CD4-positive, alpha-beta T cell treated with Interleukin-1 beta for 1 hour (primary cell): ENCODE measurements around the gene METTL1.
"Not testable (repeated sequence)": the region's sequence is repeated elsewhere in the genome, so short reads cannot be mapped to it uniquely, and the experiment has no call there.

Experiments used
- DNase-seq, 2 donors: peaks; one replicate each; pipeline ENCODE4 v3.0.0-alpha.2; 2020 to 2022

METTL1 gene

DNA sequence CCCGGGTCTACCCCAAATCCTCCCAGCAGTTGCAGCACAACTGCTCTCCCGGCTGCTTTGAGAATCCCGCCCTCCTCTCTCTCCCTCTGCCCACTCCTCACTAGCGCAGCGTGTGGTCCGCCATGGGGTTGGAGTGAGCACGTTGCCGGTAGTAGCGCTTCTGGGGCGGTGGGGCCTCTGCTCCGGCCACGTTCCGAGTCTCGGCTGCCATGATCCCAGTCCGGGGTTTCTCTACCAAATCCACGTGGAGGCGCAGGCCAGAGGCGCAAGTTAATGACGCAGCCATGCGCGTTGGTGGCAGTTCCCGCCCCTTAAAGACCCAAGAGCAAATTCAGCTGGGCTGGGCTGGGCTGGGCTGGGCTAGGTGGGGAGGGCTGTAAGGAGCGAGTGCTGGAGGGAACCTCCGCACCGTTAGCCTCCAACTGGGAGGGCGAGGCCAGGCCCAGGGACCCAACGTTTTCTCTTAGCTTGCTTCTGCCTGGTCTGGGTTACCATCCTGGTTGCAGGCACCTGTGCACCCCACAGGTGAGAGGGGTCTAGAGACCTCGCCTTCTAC, at the start of gene METTL1:
Gene METTL1 (minus strand): TSS at position 233 of the 556 bp plus-strand sequence. CDS start 22 bp downstream, at position 211.
- peak; percentile 90 to 91 for DNase-seq

DNA sequence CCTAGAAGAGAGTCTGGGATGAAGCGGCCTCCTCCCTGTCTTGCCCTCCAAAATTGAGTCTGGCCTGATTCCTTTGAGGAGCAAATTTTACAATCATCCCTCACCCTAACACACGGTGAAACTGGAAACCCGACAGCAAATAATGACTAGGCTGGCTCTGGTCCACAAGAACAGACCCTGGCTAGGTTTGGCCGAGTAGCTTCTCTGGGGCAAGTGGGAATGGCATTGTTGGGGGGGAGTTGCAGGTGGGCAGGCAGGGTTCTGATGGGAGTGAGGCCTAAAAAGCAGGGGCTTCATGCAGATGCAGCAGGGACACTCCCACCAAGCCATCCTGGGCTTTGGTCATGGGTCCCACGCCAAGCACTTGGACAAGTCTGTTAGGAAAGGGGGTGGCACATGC, 49.1 kb upstream of the METTL1 start:
- not testable (repeated sequence) for DNase-seq

DNA sequence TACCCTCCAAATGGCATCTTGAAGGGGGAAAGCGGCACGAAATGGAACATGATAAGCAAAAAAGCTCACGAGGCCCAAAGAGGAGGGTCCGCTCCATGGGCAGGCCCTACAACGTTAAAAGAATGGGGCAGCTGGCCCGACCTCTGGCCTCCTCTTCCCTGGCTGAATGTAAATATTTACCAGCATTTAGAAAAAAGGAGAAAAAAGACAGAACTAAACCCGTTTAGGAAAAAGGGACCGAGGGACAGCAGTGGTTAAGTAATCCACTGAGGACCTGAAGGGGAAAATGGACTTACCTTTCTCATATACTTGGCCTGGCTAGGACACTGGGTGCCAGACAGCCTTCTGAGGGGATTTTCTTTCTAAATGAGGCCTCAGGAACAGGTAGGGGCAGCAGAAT, 48.2 kb upstream of the METTL1 start:
- DNase-seq = not testable (repeated sequence)

DNA sequence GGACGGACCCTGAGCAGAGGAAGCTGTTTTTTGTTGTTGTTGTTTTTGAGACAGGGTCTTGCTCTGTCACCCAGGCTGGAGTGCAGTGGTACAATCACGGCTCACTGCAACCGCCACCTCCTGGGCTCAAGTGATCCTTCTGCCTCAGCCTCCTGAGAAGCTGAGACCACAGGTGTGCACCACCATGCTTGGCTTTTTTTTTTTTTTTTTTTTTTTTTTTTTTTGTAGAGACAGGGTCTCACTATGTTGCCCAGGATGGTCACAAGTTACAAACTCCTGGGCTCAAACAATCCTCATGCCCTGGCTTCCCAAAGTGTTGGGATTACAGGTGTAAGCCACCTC, 46.1 kb upstream of the METTL1 start:
- DNase-seq = not testable (repeated sequence)

DNA sequence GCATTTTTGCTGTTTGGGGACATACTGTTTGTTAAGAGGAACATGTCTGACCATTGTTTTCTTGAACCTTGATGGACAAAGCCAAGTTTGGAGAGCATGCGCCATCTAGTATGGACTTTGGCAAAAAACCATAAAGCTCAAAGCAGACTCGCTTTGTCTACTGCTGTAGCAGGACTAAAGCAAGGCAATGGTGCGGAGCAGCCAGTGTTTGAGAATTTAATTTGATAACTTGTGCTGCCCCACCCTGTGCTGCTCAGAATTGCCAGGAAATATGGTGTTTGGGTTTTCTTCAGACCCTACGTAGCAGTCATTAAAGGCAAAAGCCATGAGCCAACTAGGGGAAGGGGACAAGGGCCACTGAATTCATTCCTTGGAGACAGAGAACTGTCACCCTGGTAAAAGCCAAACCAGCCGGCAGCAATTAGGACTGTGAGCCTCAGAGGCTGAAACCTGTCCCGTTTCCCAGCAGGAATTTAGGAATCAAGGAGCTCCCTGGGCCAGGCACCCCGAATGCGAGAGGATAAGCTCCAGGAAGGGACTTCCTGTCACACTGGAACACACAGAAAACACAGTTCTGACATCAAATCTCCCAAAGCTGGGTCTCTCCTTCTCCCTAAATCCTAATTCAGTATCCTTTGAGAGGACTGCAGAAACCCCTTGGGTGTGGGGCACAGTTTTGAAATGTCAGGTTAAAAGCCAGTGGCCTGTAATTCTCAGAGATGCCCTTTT, 45.5 kb upstream of the METTL1 start:
- DNase-seq = no peak

DNA sequence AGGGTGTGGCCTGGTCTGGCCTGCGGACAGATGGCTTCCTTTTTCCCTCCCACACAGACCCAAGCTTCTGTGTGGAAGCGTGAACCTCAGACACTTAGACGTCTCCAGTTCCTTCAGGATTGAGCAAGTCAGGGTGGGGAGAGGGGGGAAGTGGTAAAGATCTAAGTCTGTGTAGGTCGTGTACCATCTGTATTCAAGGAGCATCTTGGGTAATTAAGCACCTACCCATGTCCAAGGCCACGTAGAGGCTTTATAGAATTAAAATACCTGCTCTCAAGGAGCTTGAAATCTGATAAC, 44.9 kb upstream of the METTL1 start:
- no peak for DNase-seq

DNA sequence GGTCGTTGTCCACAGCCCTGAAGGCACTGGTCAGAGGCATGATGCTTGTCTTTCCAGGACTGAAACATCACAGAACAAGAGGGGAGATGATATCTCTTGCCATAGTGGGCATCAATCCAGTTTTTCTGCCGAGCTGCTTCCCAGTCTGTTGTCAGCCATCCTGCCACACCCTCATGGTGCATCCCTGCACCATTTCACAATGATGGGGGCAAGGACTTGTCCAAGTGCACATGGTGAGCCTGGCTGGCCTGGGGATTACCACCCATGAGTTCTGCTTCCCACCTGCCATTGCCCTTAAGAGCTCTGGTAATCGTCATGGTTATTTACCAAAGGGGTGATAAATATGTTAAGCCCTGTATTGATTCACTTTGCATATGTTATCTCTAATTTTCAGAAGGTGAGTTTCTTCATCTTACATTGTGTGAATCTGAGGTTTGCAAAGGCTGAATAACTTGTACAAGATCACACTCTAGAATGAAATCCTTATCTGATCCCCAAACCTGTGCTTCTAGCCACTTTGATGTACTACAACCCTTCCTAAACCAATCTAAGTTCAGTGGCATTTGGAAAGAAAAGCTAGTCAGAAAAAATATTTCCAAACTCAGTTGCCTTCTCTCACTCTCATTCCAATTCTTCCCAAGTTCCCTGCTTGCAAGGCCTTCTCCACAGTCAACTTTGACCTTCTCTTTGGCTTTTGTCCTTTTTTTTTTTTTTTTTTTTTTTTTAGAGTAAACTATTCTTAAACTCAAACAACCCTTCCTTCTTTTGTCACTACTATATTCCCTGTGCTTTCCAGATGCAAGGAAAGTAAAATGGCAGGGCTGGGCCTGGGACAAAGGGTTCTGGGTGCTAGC, 44.3 kb upstream of the METTL1 start:
- no peak for DNase-seq

DNA sequence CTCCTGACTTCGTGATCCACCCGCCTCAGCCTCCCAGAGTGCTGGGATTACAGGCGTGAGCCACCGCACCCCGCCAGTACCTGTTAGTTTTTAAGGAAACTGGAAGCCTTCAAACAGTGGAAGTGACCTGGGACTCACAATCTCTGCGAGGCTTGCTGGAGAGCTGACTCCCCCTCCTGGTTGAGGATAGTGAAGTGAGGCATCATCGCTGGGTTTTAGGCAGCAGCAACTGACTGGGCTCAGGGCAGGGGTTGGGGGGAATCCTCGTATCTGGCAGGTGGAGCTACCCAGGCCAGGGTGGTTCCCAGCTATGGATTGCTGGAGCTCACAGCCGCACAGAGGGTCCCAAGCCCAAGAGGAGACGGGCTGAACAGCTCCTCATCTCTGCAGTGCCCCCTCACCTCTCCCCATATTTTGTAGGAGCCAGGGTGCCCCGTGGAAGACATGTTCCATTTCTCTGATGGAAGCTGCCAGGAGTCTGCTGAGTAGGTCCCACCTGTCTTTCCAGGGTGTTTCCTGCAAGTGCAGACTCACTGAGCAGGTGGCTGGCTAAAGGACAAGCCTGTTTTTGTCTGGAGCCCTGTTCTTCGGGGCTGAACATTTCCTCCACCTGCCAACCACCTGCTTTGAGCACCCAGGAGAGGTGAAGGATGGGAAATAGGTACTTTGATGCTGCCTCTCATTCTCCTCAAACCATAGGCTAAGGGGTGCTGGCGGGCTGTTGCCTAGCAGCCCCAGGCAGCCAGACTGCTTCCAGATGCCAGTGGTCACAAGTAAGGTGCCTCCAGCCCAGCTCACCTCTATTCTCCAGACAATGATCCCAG, 43.5 kb upstream of the METTL1 start:
- DNase-seq = no peak

DNA sequence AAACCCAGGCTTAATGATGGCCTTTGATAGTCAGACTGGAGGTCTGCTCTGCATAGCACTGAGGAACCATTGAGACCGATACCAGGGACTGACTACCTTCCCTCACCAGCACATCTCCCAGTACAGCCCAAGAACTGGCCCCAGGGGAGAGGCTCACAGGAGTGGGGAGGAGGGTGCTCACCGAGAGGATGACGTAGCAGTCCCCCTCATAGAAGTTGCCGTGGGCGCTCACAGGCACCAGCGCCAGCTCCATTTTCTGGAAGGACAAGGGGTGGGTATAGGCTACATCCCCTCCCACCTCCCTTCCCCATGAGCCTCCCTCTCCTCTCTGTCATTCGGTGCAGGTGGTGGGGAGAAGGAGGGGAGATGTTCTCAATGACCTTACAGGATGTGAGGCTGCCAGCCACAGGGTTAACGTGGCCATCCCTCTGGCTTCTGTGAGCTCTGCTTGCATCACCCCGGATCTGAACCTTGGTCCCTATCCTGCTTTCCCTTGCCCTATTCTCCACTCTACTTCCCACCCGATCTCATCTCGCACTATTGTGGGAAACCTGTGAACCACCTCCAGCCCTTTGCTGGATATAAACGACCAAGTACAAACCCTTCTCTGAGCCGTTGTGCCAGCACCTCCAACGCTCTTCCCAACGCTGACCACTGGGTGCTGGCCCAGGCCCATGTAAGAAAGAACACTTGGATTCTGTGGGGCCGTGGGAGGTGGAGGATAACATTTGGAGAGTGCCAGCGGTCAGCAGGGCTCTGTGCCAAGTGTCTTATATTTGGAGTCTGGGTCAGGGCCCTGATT, 42.3 kb upstream of the METTL1 start:
- no peak for DNase-seq

DNA sequence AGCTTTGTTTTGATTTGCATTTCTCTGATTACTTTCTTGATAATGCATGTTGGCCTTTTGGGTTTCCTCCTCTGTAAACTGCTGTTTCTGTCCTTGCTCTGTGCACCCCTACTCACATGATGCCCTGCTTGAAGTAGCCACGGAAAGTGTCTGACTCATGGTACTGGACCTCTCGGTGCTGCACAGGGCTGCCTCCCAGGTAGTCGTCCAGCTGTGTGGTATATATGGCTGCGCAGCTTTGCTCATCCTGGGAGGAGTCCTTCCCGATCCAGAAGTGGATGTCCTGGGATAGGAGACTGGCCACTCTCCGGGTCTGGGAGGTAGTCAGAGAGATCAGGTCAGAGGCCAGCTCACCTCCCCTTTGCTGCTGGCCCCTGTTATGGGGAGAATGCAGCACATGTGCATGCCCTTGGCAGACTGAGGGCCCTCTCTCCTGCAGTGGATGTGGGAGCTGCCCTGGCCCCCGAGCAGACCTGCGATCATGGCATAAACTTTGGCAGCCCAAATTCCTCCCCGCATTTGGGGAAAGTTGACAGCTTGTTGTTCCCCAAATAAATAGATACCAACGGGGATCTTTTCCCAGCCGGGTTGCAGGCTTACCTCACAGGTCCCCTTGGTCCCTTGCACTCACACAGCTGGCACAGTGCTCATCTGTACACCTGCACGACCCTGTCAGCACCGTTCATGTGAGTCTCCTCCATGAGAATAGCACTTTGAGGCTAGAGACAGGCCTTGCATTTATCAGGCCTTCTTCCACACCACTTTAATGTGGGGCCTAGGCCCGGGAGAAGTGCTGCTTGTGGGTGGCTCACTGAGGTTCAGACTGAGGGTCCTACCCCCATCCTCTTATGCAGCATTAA, 41.4 kb upstream of the METTL1 start:
- DNase-seq = no peak

DNA sequence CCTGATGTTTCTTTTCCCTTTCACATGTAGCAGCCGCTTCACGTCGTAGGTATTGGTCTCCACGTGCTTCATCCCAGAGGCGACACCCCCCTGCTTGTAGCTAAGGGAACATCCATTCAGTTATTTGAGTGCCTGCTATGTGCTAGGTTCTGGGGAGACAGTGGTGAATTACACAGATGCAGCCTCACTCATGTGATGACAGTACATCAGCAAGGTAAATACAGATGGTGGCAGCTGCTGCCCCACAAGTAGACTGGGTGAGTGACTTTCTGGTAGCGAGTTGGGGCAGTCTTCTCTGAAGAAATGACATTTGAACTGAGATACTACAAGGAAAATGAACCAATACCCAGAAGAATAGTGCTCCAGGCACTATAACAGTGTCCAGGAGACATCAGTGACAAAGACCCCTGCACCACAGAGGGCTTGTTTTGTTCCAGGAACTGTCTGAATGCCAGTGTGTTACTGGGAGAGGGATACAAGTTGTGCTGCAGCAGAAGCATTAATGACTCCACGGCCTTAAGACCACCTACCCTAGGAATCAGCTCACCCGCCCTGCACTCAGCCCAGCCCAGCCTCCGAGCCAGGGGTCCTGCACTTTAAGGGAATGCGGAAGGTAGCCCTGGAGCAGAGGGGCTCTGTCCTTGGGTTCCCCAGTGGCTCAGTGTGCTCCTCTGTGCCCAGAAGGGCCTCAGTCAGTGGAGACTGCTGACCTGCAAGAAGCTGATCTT, 39.3 kb upstream of the METTL1 start:
- no peak for DNase-seq

DNA sequence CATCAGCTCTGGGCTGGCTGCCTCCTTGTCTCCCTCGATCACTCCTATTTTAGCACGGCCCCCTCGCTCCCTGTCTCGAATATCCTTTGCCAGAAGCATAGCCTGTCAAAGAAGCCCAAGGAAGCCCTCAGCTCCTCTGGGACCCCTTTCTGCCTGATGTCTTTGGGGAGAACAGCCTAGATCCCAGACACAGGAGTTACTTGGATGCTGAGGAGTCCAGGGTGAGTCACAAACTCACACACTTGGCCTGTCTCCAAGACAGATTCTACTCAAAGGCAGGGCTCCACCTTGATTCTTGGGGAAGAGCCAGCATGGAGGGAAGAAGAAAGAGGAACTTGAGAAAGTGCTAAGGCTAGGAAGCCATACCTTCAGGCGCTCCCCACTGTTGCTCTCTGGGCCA, 38.5 kb upstream of the METTL1 start:
- no peak for DNase-seq

DNA sequence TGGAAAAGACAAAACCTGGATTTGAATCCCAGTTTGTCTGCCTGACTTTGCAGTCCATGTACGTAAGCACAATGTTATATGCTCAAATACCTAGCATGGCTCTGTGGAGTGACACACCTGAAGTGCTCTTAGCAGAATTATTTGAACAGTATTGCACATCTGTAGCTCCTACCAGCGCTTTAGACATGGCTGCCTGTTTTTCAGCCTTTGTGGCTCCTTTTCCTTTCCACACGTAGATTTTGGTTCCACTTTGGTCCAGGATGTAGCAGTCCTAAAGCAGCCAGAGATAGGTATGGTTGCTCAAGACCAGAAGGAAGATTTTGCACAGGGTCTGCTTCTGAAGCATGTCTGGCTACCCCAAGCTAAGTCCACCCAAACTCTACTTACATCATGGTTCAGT, 37.5 kb upstream of the METTL1 start:
- DNase-seq = no peak

DNA sequence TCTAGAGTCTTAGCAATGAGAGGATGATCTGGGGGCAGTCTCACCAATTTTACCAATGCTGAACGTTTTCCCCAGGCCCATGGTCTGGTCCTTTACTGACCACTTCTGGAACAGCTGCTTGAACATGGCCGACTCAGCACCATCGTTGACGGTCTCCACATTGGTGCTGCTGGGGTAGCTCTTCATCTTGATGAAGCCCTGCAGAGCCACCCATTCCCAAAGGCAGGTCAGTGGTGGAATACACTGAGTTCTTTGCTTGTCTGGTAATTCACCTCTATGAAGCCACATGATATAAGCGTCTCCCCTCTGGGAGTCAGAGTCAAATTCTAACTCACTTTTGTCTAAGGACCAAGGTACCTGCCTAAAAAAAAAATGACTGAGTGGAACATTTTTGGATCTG, 36.4 kb upstream of the METTL1 start:
- no peak for DNase-seq

DNA sequence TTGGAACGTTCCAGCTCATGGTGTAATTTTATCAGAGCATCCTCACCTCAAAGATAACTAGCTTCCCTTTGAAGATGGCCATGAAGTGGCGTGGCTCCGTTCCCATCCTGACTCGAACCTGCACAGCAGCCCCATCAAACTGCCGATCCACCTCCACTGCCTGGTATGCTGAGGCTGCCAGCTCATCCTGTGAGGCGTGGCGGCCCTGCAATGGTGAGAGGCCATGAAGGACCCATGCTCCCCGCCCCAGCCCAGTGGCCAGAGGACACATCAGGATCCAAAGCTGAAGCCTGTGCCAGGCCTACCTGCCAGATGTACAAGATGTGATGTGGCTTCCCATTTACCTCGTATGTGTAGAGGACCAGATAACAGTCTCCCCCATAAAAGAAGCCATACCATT, 35.4 kb upstream of the METTL1 start:
- DNase-seq = no peak

DNA sequence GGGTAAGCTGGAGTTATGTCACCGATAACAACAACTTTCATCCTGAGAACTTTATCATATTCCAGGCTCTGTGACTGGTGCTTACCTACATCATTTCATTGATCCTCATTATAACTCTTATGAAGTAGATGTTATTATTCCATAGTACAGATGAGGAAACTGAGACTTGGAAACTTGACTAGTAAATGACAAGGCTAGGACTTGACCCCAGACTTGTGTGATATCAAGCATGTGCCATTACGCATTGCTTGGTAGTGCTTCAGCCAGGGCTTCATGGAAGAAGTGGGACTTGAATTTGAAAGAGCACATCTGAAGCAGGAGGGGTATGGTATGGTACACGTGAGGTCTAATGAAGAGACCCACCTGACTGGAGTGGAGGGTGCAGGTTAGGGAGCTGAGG, 34.8 kb upstream of the METTL1 start:
- no peak for DNase-seq

DNA sequence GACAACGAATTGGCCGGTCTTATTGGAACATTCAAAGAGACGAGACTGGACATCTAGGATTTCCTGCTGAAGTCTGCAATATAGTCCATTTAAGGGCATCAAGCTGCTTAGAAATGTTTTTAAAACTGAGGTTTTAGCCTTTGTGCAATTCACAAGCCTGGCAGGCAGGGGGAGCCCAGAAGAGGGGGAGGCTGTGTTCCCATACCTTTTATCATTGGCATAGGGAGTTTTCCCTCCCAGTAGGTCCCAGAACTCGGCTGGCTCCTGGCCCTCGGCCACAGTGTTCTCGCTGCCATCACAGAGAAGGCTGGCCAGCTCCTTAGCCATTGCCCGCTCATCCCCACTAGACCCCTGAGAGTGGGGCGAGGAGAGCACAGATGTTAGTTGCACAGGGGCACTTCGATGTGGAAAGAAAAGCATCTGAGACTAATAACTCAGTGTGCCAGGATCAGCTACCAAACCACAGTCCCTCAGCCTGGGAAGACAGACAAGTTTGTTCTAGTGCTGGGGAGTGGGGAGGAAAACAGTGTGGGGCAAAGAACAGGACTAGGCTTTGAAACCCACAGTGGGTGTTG, 31.5 kb upstream of the METTL1 start:
- DNase-seq = peak; percentile 9 to 43

DNA sequence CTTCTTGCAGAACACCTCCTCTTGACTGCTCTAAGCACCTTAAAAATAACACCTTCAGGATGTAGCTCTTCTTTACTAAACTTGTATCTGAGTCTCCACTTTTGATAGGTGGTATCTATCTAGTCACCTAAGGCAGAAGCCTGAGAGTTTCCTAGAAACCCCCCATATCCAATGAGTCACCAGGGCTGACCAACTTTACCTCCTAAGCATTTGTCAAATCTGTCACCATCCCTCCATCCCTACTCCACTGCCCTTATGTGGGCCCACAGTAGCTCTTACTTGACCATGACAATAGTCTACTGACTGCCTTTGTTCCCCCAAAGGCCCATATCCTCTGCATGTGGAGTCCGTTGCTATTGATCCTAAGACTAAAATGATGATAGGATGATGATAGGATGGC, 30.7 kb upstream of the METTL1 start:
- no peak for DNase-seq

DNA sequence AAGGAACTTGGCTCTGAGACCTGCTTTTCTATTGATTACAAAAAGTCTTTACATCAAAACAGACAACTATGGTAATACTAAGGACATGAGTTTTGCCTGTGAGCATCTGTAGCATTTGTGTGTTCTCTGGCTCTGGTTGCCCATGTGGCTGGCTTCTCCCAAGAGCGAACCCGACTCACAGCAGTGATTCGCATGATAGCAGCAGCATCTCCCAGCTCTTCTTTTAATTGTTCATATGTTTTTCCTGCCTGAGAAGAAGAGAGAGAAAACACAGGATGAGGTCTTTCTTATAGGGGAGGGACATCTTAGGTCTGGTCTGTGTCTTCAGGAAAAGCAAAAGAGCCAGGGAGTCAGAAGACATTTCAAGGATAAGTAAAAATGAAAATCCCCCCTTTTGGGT, 29.1 kb upstream of the METTL1 start:
- DNase-seq = no peak

DNA sequence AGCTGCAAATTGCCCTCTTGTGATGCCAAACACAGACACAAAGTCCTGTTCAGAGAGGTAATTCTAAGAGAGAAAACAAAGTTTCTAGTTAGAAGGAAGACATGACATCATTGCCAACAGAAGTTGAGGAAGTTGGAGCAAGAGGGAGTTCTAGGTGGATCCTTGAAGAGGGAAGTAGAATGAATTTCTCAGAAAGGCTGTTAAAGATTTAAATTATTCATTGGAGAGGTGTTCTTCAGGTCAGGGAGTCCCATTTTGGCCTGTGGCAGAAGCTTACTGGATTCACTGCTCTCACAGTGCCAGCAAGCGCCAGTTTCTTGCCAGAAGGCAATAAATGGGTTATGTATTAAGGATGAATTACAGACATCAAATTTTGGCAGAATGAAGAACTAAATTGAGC, 26.0 kb upstream of the METTL1 start:
- no peak for DNase-seq

DNA sequence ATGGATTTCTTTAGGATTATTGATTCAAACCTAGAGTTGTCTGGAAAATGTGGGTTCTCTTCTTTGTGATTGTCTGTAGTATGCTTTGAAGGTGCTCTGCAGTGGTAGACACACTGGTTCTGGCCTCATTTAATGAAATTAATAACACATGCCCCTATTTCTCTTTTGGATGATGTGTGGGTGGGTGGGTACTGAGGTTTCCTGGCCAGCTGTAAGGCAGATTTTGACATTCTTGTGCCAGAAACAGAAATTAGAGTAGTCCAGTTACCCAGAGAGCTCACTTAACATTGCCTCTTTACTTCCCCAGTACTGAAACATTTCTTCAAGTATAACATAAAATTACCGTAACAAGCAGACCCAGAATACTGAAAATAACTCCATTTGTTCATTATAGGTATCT, 25.1 kb upstream of the METTL1 start:
- DNase-seq = no peak
